OCI-LY3 (cell line): ENCODE data around the gene TERB1.

Experiments
- CTCF ChIP-seq: fragments of 200-600, 300-600 bp; sonication (generic); IDR thresholded peaks from 2 replicates; pipeline ENCODE4 v1.5.1; 2014; ENCODE audit warnings: antibody characterized with exemption, low read length, low read depth
- EZH2phosphoT487 ChIP-seq: fragments of 200-600 bp; shearing (Covaris generic); IDR thresholded peaks from 2 replicates; pipeline ENCODE4 v1.6.1; 2018; ENCODE audit warnings: antibody characterized with exemption, mixed run types, low read depth

GRCh38 chr16:66834746-66835145, 33.4 kb upstream of the TERB1 start:
- TF ChIP-seq CTCF (no peak), EZH2phosphoT487 (no peak)
